ENCODE measurements around the gene RPSA.
A peak's percentile ranks its signal among the peaks of the same experiment; 100 is the strongest.
"Not testable (repeated sequence)": the region's sequence is repeated elsewhere in the genome, so short reads cannot be mapped to it uniquely, and the experiment has no call there.

The RPSA gene

GRCh38 chr3:39406368-39407258 is at the start of gene RPSA:
TSS of gene RPSA (plus strand) at chr3:39406720. CDS start at chr3:39407654, 934 bp downstream.
- peak; percentile 97 for DNase-seq

- peak; percentile 21 for DNase-seq
Measured at GRCh38 chr3:39358333-39358732, 48.2 kb upstream of the RPSA start.

DNA sequence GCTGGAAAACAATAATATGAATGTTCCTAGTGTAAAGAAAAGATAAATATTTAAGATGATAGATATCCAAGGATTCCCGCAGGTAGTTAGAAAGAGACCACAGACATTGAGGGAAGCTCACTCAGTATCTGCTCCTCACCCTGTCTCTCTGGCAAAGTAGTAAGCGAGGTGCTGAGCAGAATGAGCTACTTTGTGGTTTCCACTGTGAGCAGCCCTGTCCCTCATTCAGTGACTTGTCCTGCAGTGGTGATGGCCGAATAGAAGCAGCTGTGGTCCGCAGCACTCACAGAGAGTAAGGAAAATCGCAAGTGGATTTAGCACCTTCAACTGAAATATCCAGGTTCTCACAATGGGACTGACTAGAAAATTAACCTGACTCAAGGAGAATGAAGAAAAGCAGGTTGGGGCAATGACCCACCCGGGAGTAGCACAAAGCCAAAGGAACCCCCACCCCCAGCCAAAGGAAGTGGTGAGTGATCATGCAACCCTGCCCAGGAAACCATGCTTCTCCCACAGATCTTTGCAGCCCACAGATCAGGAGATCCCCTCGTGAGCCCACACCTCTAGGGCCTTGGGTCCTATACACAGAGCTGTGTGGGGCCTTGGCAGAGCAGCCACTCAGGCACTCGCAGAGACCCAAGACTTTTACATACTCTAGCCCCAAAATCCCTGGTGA is 45.1 kb upstream of the RPSA start:
- DNase-seq = peak; percentile 61

DNA sequence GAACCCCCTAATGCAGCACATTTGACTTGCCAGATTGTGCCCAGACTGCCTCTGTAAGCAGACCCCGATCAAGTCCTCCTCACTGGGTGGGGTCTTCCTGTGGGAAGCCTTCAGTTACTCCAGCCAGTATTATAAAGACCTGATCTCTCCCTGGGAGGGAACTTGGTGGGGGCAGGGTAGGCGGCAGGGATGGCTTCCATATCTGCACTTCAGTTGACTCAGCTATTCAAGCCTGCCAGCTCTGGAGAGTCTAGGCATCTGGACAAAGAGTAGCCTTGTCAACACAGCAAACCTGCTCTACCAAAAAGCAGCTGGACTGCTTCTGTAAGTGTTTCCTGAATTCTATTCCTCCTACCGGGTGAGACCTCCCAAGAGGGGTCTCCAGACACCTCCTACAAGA is 44.3 kb upstream of the RPSA start:
- no peak for DNase-seq

- DNase-seq = no peak
Measured at GRCh38 chr3:39362812-39363211, 43.7 kb upstream of the RPSA start.

DNA sequence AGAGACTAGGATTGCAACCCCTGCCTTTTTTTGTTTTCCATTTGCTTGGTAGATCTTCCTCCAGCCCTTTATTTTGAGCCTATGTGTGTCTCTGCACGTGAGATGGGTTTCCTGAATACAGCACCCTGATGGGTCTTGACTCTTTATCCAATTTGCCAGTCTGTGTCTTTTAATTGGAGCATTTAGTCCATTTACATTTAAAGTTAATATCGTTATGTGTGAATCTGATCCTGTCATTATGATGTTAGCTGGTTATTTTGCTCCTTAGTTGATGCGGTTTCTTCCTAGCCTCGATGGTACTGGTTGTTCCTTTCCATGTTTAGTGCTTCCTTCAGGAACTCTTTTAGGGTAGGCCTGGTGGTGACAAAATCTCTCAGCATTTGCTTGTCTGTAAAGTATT is 36.1 kb upstream of the RPSA start:
- not testable (repeated sequence) for DNase-seq

DNA sequence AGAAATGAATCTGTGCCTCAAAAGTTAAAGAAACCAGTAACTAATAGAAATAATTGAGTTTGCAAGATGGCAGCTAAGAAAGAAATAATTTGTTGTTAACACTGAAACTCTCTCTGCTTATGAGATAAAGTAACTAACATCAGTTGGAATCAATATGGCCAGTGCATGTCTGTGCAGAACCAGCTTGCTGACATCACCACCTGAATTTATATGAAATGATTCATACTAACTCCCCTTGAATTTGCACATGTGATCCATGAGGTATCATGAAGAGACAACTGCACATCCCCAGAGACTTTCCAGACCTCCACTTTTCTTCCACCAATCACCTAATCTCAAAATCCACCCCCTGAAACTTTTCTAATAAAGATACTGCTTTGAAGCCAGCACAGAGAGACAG is 33.7 kb upstream of the RPSA start:
- no peak for DNase-seq

- DNase-seq = no peak
Measured at GRCh38 chr3:39376959-39377634, 29.4 kb upstream of the RPSA start.

GRCh38 chr3:39378088-39378487 is 28.4 kb upstream of the RPSA start:
- peak; percentile 75 for DNase-seq

DNA sequence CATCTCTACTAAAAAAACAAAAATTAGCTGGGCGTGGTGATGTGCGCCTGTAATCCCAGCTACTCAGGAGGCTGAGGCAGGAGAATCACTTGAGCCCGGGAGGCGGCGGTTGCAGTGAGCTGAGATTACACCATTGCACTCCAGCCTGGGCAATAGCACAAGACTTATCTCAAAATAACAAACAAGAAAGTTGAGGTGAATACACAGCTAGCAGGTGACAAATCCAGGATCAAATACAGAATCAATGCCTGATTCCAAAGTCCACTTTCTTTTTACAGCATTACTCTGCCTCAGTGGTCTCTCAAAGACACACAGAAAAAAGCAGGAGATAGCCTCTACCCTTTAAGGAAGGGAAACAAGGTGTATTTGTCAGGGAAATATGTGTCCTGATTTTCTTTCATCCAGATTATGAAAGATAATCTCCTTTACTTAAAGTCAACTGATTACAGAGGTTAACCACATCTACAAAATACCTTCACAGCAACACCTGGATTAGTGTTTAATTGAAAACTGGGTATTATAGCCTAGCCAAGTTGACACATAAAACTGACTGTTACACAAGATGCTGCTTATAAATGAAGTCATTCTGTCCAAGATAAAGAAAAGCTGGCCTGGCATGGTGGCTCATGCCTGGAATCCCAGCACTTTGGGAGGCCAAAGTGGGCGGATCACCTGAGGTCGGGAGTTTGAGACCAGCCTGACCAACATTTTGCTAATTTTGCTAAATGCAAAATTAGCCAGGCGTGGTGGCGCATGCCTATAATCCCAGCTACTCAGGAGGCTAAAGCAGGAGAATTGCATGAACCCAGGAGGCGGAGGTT is 27.4 kb upstream of the RPSA start:
- DNase-seq = no peak

DNA sequence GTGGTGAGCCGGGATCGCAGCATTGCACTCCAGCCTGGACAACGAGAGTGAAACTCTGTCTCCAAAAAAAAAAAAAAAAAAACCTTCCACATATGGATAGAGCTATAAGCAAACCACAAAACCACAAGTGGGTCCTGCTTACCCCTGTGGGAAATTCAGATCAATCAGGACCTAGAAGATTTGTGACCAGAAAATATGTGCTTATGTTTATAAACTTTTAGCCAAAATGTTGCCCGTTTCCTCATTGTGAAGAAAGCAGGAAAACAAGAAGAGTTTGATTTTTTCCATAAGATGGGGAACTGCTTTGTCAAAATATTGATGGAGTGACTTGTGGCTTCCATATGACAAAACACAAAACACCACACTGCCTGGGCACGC is 26.8 kb upstream of the RPSA start:
- no peak for DNase-seq

DNA sequence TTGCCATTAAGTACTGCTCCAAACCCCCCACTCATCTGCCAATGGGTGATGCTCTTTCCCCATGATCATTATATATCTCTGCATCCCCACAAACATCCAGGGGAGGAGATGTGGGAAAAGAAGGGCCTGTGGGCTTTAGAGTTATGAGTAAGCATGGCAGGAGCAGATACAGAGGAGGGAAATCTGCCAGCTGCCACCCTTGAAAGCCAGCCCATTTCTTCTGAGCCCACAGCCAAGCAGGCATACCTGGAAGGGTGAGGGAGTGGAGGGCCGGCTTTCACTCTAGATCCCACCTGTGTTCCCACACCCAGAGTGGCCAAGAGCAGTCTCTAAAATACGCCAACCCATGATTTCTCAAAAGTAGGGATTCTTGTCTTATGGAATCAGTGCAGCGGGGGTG is 25.1 kb upstream of the RPSA start:
- DNase-seq = no peak

GRCh38 chr3:39383045-39383880 is 23.3 kb upstream of the RPSA start, which contains the start of gene SLC25A38:
TSS of gene SLC25A38 (plus strand) at chr3:39383370. CDS start at chr3:39383725, 355 bp downstream.
- peak; percentile 80 for DNase-seq

DNA sequence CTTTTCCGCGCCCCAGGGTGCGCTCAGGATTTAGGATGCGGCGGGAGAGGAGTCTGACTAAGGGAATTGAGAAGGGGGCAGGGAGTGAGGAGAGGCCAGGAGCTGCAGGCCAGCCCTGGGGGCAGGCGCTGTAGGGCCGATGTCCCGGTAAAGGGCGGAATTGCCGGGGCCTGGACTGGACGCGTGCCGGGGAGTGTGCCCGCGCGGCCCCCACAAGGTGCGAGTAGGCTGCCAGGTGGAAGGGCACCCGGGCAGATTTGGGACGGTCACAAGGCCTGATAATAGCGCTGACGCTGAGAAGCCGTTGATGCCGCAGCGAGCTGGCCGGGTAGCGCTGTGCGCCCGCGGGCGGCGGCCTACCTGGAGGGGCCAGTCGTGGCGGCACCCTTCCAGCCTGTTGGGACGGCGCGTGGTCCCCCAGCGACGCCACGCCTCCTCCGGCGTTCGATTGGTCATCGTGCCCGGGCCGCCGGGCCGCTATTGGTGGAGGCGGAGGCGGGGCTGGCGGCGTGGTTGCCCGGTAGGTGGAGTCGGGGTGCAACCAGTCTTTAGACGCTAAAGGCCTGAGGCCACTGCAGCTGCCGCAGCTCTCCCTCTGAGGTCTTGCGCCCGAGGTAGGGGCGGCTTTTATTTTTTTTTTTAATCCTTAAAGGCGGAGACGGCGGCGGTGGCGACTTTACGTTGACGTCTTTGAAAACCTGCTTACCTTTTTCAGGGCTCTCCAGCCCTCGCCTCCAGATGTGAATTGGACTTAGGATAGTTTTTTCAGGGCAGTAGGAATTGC is 22.4 kb upstream of the RPSA start:
- DNase-seq = peak; percentile 94

- DNase-seq = no peak
Measured at GRCh38 chr3:39384665-39385000, 21.9 kb upstream of the RPSA start.

GRCh38 chr3:39385456-39386090 is 20.9 kb upstream of the RPSA start:
- DNase-seq = no peak

DNA sequence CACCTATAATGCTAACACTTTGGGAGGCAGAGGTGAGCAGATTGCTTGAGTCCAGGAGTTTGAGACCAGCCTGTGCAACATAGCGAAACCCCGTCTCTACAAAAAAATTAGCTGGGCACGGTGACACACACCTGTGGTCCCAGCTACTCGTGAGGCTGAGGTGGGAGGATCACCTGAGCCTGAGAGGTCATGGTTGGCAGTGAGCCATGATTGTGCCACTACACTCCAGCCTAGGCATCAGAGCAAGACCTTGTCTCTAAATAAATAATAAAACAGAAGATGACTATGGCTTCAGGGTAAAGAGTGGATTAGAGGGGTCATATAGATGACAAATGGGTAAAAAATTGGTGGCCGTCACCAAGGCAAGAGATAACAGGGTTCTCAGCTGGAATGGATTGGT is 20.2 kb upstream of the RPSA start:
- DNase-seq = no peak

DNA sequence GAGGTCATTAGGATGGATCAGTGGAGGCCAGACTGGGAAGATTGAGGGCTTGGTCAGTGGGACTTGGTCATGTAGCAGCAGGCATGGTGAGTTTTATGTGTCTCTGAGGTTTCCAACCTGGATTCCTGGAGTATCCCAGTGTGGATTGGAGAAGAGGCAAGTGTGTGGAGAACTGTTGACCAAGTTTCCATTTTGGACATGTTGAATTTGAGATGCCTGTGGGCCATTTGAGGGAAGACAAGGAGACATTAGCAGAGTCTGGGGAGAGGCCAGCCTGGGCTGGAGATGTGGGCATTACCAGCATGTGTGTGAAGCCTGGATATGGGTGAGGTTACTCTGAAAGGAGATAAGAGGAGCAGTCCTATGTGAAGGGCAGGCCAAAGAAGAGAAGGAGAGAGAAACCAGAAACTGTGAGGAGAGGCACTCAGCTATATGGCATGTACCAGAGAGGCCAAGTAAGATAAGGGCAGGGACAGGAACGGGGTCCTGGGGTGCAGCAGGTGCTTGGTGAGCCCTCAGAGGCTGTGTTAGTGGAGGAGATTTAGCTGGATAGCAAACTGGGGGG is 19.0 kb upstream of the RPSA start:
- no peak for DNase-seq

- no peak for DNase-seq
Measured at GRCh38 chr3:39388153-39388552, 18.4 kb upstream of the RPSA start.

- DNase-seq = peak; percentile 26
Measured at GRCh38 chr3:39388741-39389248, 17.7 kb upstream of the RPSA start.

Data from CD4-positive, alpha-beta T cell treated with Interleukin-12 subunit alpha and Interleukin-12 subunit beta, for 1 hour (primary cell).